Neural progenitor cell (in vitro differentiated cells): ENCODE data around the gene LCP1.

ENCODE experiments used
- EZH2 ChIP-seq: fragments of 200-600 bp; sonication (generic); IDR thresholded peaks from 2 replicates; pipeline ENCODE4 v1.6.1; 2017; ENCODE audit warnings: antibody characterized with exemption, mild to moderate bottlenecking, moderate library complexity
- EZH2phosphoT487 ChIP-seq: fragments of 200-600 bp; sonication (generic); IDR thresholded peaks from 2 replicates; pipeline ENCODE4 v1.6.1; 2017; ENCODE audit warnings: antibody characterized with exemption
- TF ChIP-seq, protein P1 (sequence below): fragments of 200-600 bp; sonication (generic); IDR thresholded peaks from 2 replicates; pipeline ENCODE4 v1.5.1; 2017; ENCODE audit warnings: antibody characterized with exemption, mild to moderate bottlenecking

DNA sequence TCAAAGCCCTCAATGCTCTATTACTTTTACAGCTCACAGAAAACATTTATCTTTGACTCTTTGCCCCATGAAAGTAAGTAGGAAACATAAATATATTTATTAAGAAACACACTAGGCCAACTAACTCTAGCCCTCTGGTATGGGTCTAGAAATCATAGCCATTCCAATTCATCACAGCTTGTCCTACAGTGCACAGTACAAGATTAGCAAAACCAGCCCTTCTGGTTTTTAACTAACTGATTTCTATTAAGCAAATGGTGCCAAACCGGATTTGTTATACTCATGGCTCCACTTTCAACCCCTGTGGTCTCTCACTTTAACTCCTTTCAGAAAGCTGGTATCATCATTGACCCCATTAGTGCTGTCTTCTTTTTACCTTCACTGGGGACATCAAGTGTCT, 24.2 kb upstream of the LCP1 start:
- TF ChIP-seq, protein P1, sequence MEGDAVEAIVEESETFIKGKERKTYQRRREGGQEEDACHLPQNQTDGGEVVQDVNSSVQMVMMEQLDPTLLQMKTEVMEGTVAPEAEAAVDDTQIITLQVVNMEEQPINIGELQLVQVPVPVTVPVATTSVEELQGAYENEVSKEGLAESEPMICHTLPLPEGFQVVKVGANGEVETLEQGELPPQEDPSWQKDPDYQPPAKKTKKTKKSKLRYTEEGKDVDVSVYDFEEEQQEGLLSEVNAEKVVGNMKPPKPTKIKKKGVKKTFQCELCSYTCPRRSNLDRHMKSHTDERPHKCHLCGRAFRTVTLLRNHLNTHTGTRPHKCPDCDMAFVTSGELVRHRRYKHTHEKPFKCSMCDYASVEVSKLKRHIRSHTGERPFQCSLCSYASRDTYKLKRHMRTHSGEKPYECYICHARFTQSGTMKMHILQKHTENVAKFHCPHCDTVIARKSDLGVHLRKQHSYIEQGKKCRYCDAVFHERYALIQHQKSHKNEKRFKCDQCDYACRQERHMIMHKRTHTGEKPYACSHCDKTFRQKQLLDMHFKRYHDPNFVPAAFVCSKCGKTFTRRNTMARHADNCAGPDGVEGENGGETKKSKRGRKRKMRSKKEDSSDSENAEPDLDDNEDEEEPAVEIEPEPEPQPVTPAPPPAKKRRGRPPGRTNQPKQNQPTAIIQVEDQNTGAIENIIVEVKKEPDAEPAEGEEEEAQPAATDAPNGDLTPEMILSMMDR: no peak
- no peak for TF ChIP-seq EZH2
- TF ChIP-seq EZH2phosphoT487: no peak
